ENCODE data around the gene GSTA4. TPM values are rescaled to one million over a fixed set of nuclear protein-coding genes. Genes with fewer than 3 reads are reported as not detected.

Gene GSTA4
- total RNA-seq, 1 donor from 2014 or later = 10.9 TPM

DNA sequence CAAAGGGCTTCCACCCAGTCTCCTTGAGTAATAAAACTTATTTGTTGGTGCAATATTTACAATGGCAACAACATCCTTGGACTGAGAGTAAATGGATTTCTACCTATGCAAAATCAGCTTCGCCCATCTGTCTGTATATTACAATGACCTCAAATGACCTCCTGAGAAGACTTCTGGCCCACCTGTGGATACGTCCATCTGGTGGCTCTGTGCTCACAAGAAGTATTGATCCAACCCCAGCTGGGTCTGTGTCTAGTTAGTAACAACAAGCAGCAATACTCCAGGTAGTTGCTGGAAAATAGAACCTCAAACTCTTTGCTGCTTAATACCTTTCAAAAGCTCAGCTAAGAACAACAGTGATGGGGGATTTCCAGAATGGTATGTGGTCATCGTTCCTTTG, 34.7 kb upstream of the GSTA4 start:
- H3K4me3 ChIP-seq (ENCODE audit: insufficient read depth, low read depth, low read length) = no peak overlapping the region

DNA sequence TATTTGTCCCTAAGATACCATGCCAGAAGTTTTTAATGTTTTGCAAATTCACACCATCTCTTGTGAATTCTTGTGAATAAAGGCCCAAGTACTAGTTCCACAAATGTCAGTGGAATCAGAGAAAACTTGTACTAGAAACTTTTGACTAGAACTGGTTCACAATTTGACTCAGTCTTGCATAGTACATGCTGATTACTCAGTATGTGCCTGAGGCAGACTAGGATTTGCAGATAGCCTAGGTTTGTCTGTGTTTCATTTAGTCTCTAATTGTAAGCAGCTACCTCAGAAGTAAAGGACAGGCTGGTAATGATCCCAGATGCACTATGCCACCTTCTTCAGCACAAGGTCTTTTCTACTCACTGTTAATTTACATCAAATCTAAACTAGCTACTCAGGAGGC, 34.2 kb upstream of the GSTA4 start:
- no peaks in the 10 kb centered on the region for H3K27me3 ChIP-seq (ENCODE audit: insufficient read depth, low read length)

More for the DNA sequence above, 34.7 kb upstream of the GSTA4 start:
- H3K36me3 Mint-ChIP-seq (ENCODE audit: low read depth, unreplicated experiment) = peaks cover 8% of the 10 kb centered on the region
- H3K9me3 Mint-ChIP-seq (ENCODE audit: unreplicated experiment) = no peaks in the 10 kb centered on the region
- H3K4me1 ChIP-seq (ENCODE audit: insufficient read depth, low read length) = no peaks in the 10 kb centered on the region
- DNase-seq (ENCODE audit: low read depth) (no peak), FAIRE-seq (no peak)
- H2AFZ ChIP-seq (ENCODE audit: low read depth, low read length) = no peak overlapping the region
- peaks cover 19% of the 10 kb centered on the region for H3K4me1 Mint-ChIP-seq (ENCODE audit: low read depth, unreplicated experiment)
- no peaks in the 10 kb centered on the region for H4K20me1 ChIP-seq (ENCODE audit: insufficient read depth, low read length)
- no peaks in the 10 kb centered on the region for H3K27me3 Mint-ChIP-seq (ENCODE audit: low read depth, unreplicated experiment)
- no peak overlapping the region for H3K9ac ChIP-seq (ENCODE audit: low read length)
- no peak overlapping the region for H3K27ac Mint-ChIP-seq (ENCODE audit: unreplicated experiment)
- H3K4me2 ChIP-seq (ENCODE audit: low read length) = no peak overlapping the region
- H3K9me3 ChIP-seq (ENCODE audit: insufficient read depth, low read depth, low read length) = no peaks in the 10 kb centered on the region
- H3K27me3 ChIP-seq (ENCODE audit: insufficient read depth, low read length) = no peaks in the 10 kb centered on the region
- peaks cover 26% of the 10 kb centered on the region for H3K36me3 ChIP-seq (ENCODE audit: insufficient read depth, low read length)
- H3K27ac ChIP-seq (ENCODE audit: low read depth, low read length) = no peak overlapping the region
- no peaks in the 10 kb centered on the region for H3K79me2 ChIP-seq (ENCODE audit: insufficient read depth, low read length)
- no peak for TF ChIP-seq EZH2 (IDR thresholded peaks at IDR 0.05; ENCODE audit: insufficient read depth, low read length)
- TF ChIP-seq, protein P1, sequence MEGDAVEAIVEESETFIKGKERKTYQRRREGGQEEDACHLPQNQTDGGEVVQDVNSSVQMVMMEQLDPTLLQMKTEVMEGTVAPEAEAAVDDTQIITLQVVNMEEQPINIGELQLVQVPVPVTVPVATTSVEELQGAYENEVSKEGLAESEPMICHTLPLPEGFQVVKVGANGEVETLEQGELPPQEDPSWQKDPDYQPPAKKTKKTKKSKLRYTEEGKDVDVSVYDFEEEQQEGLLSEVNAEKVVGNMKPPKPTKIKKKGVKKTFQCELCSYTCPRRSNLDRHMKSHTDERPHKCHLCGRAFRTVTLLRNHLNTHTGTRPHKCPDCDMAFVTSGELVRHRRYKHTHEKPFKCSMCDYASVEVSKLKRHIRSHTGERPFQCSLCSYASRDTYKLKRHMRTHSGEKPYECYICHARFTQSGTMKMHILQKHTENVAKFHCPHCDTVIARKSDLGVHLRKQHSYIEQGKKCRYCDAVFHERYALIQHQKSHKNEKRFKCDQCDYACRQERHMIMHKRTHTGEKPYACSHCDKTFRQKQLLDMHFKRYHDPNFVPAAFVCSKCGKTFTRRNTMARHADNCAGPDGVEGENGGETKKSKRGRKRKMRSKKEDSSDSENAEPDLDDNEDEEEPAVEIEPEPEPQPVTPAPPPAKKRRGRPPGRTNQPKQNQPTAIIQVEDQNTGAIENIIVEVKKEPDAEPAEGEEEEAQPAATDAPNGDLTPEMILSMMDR (IDR thresholded peaks at IDR 0.05; ENCODE audit: insufficient read depth, low read depth, low read length) = no peak
- H3K4me3 Mint-ChIP-seq (ENCODE audit: unreplicated experiment) = no peak overlapping the region

DNA sequence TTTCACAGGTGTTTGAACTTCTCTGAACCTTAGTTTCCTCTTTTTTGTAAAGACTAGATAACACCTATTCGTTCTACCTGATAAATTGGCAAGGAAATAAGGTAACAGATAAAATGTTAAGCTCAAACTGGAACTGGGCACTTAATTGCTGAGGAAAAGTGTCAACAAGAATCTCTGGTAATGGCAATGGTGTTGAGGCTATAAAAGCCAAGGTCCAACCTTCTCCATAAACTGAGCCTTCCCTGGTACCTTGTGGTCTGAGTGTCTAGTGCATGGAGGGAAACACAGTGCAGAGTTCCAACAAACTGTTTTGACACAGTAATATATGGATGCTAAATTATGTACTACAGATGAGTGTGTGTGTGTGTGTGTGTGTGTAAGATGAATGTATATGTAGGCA, 33.4 kb upstream of the GSTA4 start:
- no peak overlapping the region for H3K27ac ChIP-seq (ENCODE audit: low read depth, low read length)
- peaks cover 9% of the 10 kb centered on the region for H3K36me3 Mint-ChIP-seq (ENCODE audit: low read depth, unreplicated experiment)
- DNase-seq (ENCODE audit: low read depth) (no peak), FAIRE-seq (no peak)
- no peak overlapping the region for H3K4me3 Mint-ChIP-seq (ENCODE audit: unreplicated experiment)
- no peaks in the 10 kb centered on the region for H3K27me3 Mint-ChIP-seq (ENCODE audit: low read depth, unreplicated experiment)
- no peaks in the 10 kb centered on the region for H4K20me1 ChIP-seq (ENCODE audit: insufficient read depth, low read length)
- H3K4me3 ChIP-seq (ENCODE audit: insufficient read depth, low read depth, low read length) = no peak overlapping the region
- no peaks in the 10 kb centered on the region for H3K79me2 ChIP-seq (ENCODE audit: insufficient read depth, low read length)
- H2AFZ ChIP-seq (ENCODE audit: low read depth, low read length) = no peak overlapping the region
- H3K4me1 Mint-ChIP-seq (ENCODE audit: low read depth, unreplicated experiment) = peaks cover 11% of the 10 kb centered on the region
- H3K27me3 ChIP-seq (ENCODE audit: insufficient read depth, low read length) = no peaks in the 10 kb centered on the region
- no peak overlapping the region for H3K4me2 ChIP-seq (ENCODE audit: low read length)
- no peak overlapping the region for H3K27ac Mint-ChIP-seq (ENCODE audit: unreplicated experiment)
- H3K9me3 ChIP-seq (ENCODE audit: insufficient read depth, low read depth, low read length) = no peaks in the 10 kb centered on the region
- no peaks in the 10 kb centered on the region for H3K9me3 Mint-ChIP-seq (ENCODE audit: unreplicated experiment)
- TF ChIP-seq, protein P1 (IDR thresholded peaks at IDR 0.05; ENCODE audit: insufficient read depth, low read depth, low read length) = no peak
- TF ChIP-seq EZH2 (IDR thresholded peaks at IDR 0.05; ENCODE audit: insufficient read depth, low read length) = no peak
- H3K9ac ChIP-seq (ENCODE audit: low read length) = no peak overlapping the region
- H3K36me3 ChIP-seq (ENCODE audit: insufficient read depth, low read length) = peaks cover 26% of the 10 kb centered on the region
- no peaks in the 10 kb centered on the region for H3K4me1 ChIP-seq (ENCODE audit: insufficient read depth, low read length)

More for the DNA sequence above, 34.2 kb upstream of the GSTA4 start:
- Mint-ChIP-seq H3K9me3 (ENCODE audit: unreplicated experiment) (no peaks in the 10 kb centered on the region), H3K27ac (ENCODE audit: unreplicated experiment) (no peak overlapping the region), H3K4me3 (ENCODE audit: unreplicated experiment) (no peak overlapping the region), H3K36me3 (ENCODE audit: low read depth, unreplicated experiment) (peaks cover 6% of the 10 kb centered on the region), H3K4me1 (ENCODE audit: low read depth, unreplicated experiment) (peaks cover 15% of the 10 kb centered on the region), H3K27me3 (ENCODE audit: low read depth, unreplicated experiment) (no peaks in the 10 kb centered on the region)
- DNase-seq (ENCODE audit: low read depth) (no peak), FAIRE-seq (no peak)
- no peaks in the 10 kb centered on the region for H3K79me2 ChIP-seq (ENCODE audit: insufficient read depth, low read length)
- H3K4me2 ChIP-seq (ENCODE audit: low read length) = no peak overlapping the region
- peaks cover 26% of the 10 kb centered on the region for H3K36me3 ChIP-seq (ENCODE audit: insufficient read depth, low read length)
- H3K9ac ChIP-seq (ENCODE audit: low read length) = no peak overlapping the region
- H3K4me3 ChIP-seq (ENCODE audit: insufficient read depth, low read depth, low read length) = no peak overlapping the region
- H3K4me1 ChIP-seq (ENCODE audit: insufficient read depth, low read length) = no peaks in the 10 kb centered on the region
- no peak overlapping the region for H3K27ac ChIP-seq (ENCODE audit: low read depth, low read length)
- no peaks in the 10 kb centered on the region for H3K9me3 ChIP-seq (ENCODE audit: insufficient read depth, low read depth, low read length)
- no peak overlapping the region for H2AFZ ChIP-seq (ENCODE audit: low read depth, low read length)
- TF ChIP-seq EZH2 (IDR thresholded peaks at IDR 0.05; ENCODE audit: insufficient read depth, low read length) = no peak
- TF ChIP-seq, protein P1 (IDR thresholded peaks at IDR 0.05; ENCODE audit: insufficient read depth, low read depth, low read length) = no peak
- no peaks in the 10 kb centered on the region for H4K20me1 ChIP-seq (ENCODE audit: insufficient read depth, low read length)

Measured in astrocyte (in vitro differentiated cells and primary cell).